ENCODE measurements around the gene RAB11FIP4. TPM values are rescaled to one million over a fixed set of nuclear protein-coding genes. Genes with fewer than 3 reads are reported as not detected.
A peak's percentile ranks its signal among the peaks of the same experiment; 100 is the strongest.

RAB11FIP4 gene
- total and polyA plus RNA-seq, 3 donors from 2014 or later, result 44.3 to 104 (median 90.2) TPM

DNA sequence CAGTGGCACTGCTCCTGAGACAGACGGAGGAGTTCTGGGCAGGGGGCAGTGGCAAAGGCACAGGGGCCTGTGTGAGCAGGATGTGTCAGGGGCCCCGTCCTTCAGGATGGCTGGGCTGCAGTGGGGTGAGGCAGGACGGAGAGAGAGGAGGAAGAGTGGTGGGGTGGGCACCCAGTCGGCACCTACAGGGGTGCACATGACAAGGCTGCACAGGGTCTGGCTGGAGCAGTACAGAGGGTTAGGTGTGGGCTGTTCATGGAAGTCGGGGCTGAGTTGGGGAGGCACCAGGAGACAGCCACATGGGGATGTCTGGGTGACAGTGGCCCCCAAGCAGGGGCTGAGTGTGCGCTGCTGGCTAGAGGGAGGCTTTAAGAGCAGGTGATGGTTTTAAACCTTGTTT is 106.0 kb downstream of the RAB11FIP4 start:
- H3K4me1 ChIP-seq, result peaks cover 12% of the 10 kb centered on the region
- 76 to 82% methylated on average over 6 of the region's 6 CpGs for WGBS, 2 donors

DNA sequence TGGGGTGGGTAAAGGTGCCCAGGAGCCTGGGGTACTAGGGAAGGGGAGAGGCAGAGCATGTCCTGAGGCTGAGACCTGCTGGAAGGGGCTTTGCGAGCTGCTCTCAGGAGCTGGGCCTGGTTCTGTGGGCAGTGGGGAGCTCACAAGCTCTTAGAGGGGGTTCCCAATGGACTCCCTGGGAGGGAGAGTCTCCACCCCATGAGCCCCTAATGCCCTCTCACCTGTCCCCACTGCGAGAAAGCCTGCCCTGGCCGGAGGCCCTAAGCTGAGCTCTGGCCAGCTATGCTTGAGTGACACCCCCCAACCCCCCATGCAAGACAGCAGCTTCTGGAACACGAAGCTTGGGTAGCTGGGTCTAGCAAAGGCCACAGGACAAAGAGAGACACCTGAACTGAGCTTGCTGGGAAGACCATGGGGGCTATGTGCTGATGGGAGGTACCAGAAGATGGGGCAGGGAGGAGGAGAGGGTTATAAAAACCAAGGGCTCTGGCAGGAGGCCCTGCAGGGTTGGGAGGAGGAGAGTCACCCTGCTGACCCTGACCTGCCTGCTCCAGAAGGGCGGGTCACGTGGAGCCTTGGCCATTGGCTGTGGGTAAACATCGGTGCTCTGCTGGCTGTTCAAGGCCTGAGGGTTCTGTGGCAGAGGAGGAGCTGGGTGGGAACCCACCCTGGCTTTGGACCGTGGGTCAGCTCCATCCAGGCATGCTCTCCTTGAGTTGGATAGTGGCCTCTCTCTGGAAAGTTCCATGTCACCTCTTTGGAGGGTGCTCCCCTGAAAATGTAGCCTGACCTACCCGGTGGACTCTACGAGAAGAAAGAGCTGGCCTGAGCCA is 106.7 kb downstream of the RAB11FIP4 start:
- H3K4me1 ChIP-seq, result peaks cover 12% of the 10 kb centered on the region
- DNase-seq, result no peak
- H3K9me3 ChIP-seq, result no peaks in the 10 kb centered on the region
- no peaks in the 10 kb centered on the region for H3K27me3 ChIP-seq
- H3K4me3 ChIP-seq, result no peak overlapping the region
- no peaks in the 10 kb centered on the region for H3K36me3 ChIP-seq (ENCODE audit: low read depth, missing control alignments)
- whole genome bisulfite sequencing, 2 donors, result 79 to 90% methylated on average over 6 to 10 of the region's 10 CpGs
- intact Hi-C loops (cut with DNase I; ENCODE audit: low total_unique reads), result no loop called here
- TF ChIP-seq CTCF (IDR thresholded peaks at IDR 0.05) (no peak), POLR2A (IDR thresholded peaks at IDR 0.05) (no peak)
- no peak overlapping the region for H3K27ac ChIP-seq

More for the DNA sequence above, 106.0 kb downstream of the RAB11FIP4 start:
- no peaks in the 10 kb centered on the region for H3K9me3 ChIP-seq
- H3K27ac ChIP-seq, result no peak overlapping the region
- H3K27me3 ChIP-seq, result no peaks in the 10 kb centered on the region
- no peak for TF ChIP-seq POLR2A (IDR thresholded peaks at IDR 0.05)
- TF ChIP-seq CTCF (IDR thresholded peaks at IDR 0.05), result no peak
- H3K4me3 ChIP-seq, result no peak overlapping the region
- no peaks in the 10 kb centered on the region for H3K36me3 ChIP-seq (ENCODE audit: low read depth, missing control alignments)
- DNase-seq, result no peak
- intact Hi-C loops (cut with DNase I; ENCODE audit: low total_unique reads), result no loop called here

DNA sequence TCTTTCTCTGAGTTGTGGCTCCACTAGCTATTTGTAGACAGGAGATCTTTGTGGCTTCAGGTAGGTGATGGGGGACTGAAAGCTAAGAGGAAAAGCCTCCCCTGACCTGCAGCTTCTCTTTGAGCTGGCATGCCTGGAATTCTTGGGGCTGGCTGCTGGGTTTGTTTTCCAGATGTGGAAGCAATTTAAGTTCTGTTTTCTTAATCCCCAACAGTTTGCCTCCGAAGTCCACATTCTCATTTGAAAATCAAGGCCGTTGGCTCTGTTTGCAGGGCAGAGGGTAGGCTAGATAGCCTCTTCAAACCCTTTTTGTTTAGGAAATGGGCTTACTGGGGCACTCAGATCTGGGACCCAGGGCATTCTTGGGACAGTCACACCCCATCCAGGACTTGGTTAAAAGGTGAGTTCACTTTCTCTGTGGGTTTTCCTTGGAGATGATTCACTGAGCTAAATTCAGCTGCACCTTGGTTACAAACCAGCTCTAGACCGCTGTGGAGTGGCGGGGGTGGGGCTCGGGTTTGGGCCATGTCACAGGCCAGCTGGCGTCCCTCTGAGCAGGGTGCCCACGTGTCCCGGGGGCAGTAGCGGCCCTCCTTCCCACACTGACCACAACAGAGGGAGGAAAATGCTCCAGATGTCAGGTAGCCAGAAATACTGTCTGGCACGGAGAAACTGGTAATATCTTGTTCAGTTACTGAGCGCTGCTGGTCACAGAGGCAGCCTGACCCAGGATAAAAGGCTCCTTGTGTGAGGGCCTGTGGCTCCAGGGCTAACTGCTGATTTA is 108.5 kb downstream of the RAB11FIP4 start:
- Histone ChIP-seq H3K9me3 (no peaks in the 10 kb centered on the region), H3K4me3 (no peak overlapping the region), H3K36me3 (ENCODE audit: low read depth, missing control alignments) (no peaks in the 10 kb centered on the region), H3K4me1 (peaks cover 12% of the 10 kb centered on the region), H3K27me3 (no peaks in the 10 kb centered on the region), H3K27ac (no peak overlapping the region)
- peak; percentile 57 for DNase-seq
- TF ChIP-seq POLR2A (IDR thresholded peaks at IDR 0.05) (no peak), CTCF (IDR thresholded peaks at IDR 0.05) (no peak)
- WGBS, 2 donors, result 35 to 51% methylated on average over 11 of the region's 11 CpGs
- intact Hi-C loops (cut with DNase I; ENCODE audit: low total_unique reads), result no loop called here

- Histone ChIP-seq H3K4me3 (no peak overlapping the region), H3K36me3 (ENCODE audit: low read depth, missing control alignments) (no peaks in the 10 kb centered on the region), H3K9me3 (no peaks in the 10 kb centered on the region), H3K27ac (no peak overlapping the region), H3K4me1 (peaks cover 20% of the 10 kb centered on the region), H3K27me3 (no peaks in the 10 kb centered on the region)
- intact Hi-C loops (cut with DNase I; ENCODE audit: low total_unique reads), result no loop called here
- DNase-seq, result no peak
- TF ChIP-seq CTCF (IDR thresholded peaks at IDR 0.05) (no peak), POLR2A (IDR thresholded peaks at IDR 0.05) (no peak)
- WGBS, 2 donors, result 88 to 100% methylated on average over 1 of the region's 1 CpG
Measured at GRCh38 chr17:31506517-31506916, 115.0 kb downstream of the RAB11FIP4 start.
